Measurements from ENCODE around the gene NAT10.

NAT10 gene

GRCh38 chr11:34104680-34105078, 750 bp upstream of the NAT10 start:
- no peaks in the 10 kb centered on the region for H3K27me3 ChIP-seq (ENCODE audit: insufficient read depth, poor library complexity, severe bottlenecking)
- H3K4me3 ChIP-seq (replicated peaks; ENCODE audit: insufficient read depth, low read length) = peak overlapping the region; percentile 99
- TF ChIP-seq POLR2AphosphoS5 (IDR thresholded peaks at IDR 0.05; ENCODE audit: low read depth) (no peak), SPI1 (IDR thresholded peaks at IDR 0.05; ENCODE audit: borderline replicate concordance, low read depth) (no peak), CTCF (IDR thresholded peaks at IDR 0.05; ENCODE audit: insufficient read depth, low read length) (no peak), GABPA (IDR thresholded peaks at IDR 0.05; ENCODE audit: low read depth) (no peak), REST (IDR thresholded peaks at IDR 0.05; ENCODE audit: insufficient replicate concordance, low read depth) (no peak)
- peak in 1 of 2 experiments; percentile 35 for DNase-seq (ENCODE audit: low read depth in 1 of 2, low spot score in 1 of 2)
- peak overlapping the region; percentile 82 for H3K27ac ChIP-seq (replicated peaks)

- DNase-seq (ENCODE audit: low read depth in 1 of 2, low spot score in 1 of 2) = no peak
- Histone ChIP-seq H3K27me3 (ENCODE audit: insufficient read depth, poor library complexity, severe bottlenecking) (no peaks in the 10 kb centered on the region), H3K27ac (replicated peaks) (peak overlapping the region; percentile 82), H3K4me3 (replicated peaks; ENCODE audit: insufficient read depth, low read length) (peak overlapping the region; percentile 99)
- TF ChIP-seq CTCF (IDR thresholded peaks at IDR 0.05; ENCODE audit: insufficient read depth, low read length) (no peak), SPI1 (IDR thresholded peaks at IDR 0.05; ENCODE audit: borderline replicate concordance, low read depth) (no peak), POLR2AphosphoS5 (IDR thresholded peaks at IDR 0.05; ENCODE audit: low read depth) (no peak), REST (IDR thresholded peaks at IDR 0.05; ENCODE audit: insufficient replicate concordance, low read depth) (no peak), GABPA (IDR thresholded peaks at IDR 0.05; ENCODE audit: low read depth) (no peak)
These were observed 602 bp downstream of the NAT10 start for GRCh38 chr11:34105957-34106504.

- Histone ChIP-seq H3K4me3 (replicated peaks; ENCODE audit: insufficient read depth, low read length) (no peak overlapping the region), H3K27ac (replicated peaks) (no peak overlapping the region), H3K27me3 (ENCODE audit: insufficient read depth, poor library complexity, severe bottlenecking) (no peaks in the 10 kb centered on the region)
- no peak for TF ChIP-seq CTCF (IDR thresholded peaks at IDR 0.05; ENCODE audit: insufficient read depth, low read length)
- no peak for TF ChIP-seq GABPA (IDR thresholded peaks at IDR 0.05; ENCODE audit: low read depth)
- no peak for TF ChIP-seq REST (IDR thresholded peaks at IDR 0.05; ENCODE audit: insufficient replicate concordance, low read depth)
- no peak for TF ChIP-seq POLR2AphosphoS5 (IDR thresholded peaks at IDR 0.05; ENCODE audit: low read depth)
- TF ChIP-seq SPI1 (IDR thresholded peaks at IDR 0.05; ENCODE audit: borderline replicate concordance, low read depth) = no peak
- no peak for DNase-seq (ENCODE audit: low read depth in 1 of 2, low spot score in 1 of 2)
These were observed 6.4 kb downstream of the NAT10 start for GRCh38 chr11:34111722-34112270.

All from HL-60 (cell line).